ENCODE results near the gene PEX10.

PEX10 gene

DNA sequence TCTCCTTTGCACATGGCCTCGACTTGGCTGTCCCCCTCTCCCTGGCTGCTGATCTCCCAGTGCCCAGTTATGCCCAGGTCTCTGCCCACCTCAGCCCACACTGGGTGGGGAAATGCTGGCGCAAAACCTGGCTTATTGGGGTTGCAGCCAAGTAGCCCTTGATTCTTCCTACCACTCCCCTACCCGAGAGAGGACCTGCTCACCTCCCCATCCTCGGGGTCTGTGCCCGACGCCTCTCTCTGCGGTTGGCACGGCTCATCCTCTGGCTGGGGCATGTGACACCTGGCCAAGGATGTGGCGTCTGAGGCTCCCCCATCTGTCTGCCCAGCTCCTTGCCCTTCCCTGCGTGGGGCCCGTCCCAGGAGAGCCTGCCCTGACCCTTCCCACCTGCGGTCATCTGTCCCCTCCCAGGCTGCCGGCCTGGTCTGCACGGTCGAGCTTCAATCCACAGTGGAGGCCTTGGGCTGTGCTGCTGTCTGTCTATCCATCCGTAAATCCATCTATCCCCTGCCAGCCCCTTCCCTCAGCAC, 6.5 kb upstream of the PEX10 start:
- no peak for DNase-seq

- no peak for DNase-seq
Measured at GRCh38 chr1:2417833-2418225, 5.5 kb upstream of the PEX10 start.

- no peak for DNase-seq
Measured at GRCh38 chr1:2417083-2417832, 4.9 kb upstream of the PEX10 start.

GRCh38 chr1:2416403-2416802, 4.0 kb upstream of the PEX10 start:
- no peak for DNase-seq

DNA sequence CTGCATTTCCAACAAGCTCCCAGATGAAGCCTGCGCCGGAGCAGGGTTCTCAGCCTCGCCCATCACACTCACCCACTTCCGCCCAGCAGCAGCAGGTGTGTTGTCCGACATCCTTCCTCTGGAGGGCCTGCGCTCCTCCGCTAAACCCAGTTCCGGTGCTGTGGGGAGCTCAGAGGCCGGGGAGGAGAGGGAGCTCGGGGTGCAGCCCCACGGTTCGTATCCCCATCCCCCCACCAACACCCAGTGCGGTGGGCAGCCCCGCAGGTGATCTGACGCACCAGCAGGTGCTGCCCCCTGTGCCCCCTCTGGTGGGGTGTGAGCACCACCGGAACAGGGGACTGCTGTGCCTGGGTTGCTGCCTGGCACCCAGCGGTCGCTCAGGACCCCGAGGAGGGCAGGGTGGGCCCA, 3.4 kb upstream of the PEX10 start:
- DNase-seq = no peak

- DNase-seq = no peak
Measured at GRCh38 chr1:2415337-2415736, 3.0 kb upstream of the PEX10 start.

GRCh38 chr1:2414297-2414958, 2.1 kb upstream of the PEX10 start:
- DNase-seq = no peak

GRCh38 chr1:2413495-2414296, 1.3 kb upstream of the PEX10 start:
- no peak for DNase-seq

DNA sequence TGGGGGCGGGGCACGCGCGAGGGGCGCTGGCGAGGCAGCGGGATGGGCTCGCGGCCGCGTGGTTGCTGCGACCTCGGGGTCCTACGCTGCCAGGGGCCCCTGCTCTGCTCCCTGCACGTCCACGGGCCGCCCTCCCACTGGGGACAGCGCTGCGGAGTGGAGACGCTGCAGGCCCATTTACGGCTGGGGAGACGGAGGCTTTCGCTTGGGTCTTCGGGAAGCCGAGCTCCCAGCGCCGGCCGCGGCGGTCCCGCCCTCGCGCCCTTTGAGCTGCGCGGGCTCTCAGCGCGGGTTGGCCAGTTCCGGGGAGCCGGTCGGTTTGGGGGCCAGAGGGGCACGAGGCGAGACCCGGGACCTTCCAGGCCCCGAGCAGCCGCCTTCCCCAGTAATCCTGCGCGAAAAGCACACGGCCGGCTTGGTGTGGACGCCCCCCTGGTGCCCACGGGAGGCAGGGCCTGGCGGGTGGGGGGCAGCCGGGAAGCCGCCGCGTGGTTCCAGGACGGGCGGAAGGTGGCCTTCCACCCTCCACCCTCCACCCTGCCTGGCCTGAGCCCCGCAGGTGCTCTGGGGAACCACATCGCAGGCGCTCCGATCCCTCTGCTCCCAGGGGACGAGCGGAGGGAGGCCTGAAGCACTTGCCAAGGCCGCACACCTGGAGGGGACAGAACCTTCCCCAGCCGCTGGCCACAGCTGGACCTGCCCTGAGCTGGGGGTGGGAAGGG, 570 bp upstream of the PEX10 start:
- DNase-seq = no peak

DNA sequence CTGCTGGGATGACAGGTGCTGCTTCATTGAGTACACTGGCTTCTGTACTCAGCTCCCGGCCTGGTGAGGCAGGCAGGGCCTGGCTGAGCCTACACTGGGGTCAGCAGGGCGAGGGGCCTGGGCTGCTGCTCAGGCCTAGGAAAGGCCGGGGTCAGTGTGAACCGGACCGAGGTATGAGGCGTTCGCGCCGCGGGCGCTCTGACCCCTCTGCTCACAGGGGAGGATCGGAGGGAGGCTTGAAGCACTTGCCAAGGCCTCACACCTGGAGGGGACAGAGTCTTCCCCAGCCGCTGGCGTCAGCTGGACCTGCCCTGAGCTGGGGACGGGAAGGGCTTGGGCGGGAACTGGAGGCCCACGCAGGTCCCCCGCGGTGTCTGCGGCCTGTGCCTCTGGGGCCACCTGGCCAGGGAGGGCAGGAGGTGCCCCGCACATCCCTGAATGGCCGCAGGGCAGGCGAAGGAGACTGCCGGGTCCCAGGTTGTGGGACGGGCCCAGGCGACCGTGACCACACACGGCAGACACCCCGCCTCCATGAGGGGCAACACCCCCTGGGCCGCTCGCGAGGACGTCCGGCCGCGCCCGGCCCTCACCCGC, 466 bp downstream of the PEX10 start:
- no peak for DNase-seq

GRCh38 chr1:2409745-2410144, 2.6 kb downstream of the PEX10 start:
- DNase-seq = no peak

GRCh38 chr1:2408859-2409276, 3.5 kb downstream of the PEX10 start:
- DNase-seq = no peak

DNA sequence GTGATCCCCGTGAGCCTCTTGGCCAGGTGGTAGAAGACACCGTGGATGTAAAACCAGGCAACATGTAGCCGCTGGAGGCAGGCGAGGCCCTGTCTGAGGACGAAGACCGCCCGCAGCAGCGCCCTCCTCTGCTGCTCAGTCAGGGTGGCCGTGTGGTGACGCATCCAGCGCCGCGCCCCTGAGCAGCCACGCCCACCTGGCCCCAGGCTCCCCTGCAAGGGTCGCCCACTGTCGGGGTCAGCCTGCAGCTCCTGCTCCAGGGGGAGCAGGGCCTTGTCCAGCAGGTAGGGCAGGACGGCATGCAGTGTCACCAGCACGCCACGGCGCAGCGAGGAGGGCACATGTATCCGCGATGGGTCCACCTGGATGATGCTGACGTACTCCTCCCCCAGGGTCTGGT, 3.9 kb downstream of the PEX10 start:
- no peak for DNase-seq

DNA sequence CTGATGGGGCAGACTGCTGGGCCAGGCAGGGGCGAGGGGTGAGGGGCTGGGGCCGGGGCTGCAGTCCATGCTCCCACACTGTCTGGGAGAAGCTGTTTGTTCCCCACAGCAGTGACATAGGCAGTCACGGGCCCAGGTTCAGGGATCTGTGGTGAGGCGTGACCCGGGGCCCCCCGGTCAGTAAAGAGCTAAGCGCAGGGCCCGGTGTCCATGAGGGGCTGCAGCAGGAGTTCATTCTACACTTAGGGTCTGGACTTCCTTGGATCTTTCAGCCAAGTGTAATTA, 4.4 kb downstream of the PEX10 start:
- DNase-seq = no peak

DNA sequence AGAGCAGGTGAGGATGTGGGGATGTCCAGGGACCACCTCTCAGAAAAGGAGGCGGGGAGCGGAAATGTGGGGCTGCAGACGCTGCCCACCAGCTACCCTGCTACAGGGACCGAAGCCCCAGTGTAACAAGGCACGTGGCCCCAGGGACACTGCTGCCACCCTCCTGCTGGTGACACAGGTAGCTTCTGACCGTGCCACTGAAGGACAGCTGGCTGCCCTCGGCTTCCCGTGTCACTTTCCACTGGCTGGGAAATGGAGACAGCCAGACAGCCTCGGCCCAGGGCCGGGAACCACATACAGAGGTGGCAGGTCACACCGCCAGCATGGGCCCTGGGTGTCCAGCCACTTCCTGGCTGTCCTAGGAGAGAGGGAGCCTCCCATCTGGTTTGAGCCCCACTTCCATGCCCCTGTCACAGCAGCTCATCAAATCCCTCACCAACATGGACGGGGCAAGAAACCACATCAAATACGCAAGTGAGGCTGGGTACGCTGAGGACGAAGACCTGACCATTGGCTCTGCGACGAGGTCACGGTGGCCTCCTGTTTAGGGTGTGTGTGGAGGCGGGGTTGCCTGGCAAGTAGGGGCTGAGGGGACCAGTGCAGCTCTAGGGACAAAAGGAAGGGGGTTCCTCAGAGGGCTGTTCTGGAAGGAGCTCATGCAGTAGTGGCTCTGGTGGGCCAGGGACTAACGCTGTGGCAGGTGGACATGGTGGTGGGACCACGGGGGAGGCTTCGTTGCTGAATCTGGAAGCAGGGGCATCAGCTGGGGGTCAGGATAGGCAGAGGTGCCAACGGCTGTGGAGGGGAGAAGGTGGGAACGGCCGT, 5.0 kb downstream of the PEX10 start:
- DNase-seq = no peak

GRCh38 chr1:2406451-2407041, 5.8 kb downstream of the PEX10 start:
- no peak for DNase-seq

- DNase-seq = no peak
Measured at GRCh38 chr1:2405588-2406295, 6.6 kb downstream of the PEX10 start.

DNA sequence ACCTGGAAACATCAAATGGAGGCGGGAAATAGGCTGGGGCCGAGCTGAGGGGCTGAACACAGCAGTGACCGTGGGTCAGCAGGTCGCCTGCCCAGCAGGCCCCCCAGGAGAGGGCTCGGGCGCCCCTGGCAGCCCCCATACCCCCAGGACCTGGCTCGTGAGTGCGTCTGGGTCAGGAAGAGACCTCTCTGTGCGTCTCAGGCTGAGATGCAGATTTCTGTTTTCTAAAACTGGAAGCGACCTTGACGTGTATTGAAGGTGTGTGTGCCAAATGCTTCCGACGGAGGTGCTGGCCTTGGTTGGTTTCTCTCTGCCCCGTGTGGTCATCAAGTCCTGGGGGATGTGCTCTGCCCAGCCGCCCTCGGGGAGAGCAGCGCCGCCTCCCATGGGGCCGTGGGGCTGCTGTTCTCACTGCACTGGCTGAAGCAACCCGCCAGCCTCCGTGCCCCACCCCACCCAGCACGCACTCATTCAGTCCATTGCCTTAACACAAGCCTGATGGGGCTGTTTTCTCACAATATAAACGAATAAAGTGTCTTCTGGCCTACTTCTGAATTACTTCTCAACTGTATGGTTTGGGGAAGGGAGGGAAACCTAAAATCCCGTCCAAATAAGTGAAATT, 7.4 kb downstream of the PEX10 start:
- DNase-seq = no peak

DNA sequence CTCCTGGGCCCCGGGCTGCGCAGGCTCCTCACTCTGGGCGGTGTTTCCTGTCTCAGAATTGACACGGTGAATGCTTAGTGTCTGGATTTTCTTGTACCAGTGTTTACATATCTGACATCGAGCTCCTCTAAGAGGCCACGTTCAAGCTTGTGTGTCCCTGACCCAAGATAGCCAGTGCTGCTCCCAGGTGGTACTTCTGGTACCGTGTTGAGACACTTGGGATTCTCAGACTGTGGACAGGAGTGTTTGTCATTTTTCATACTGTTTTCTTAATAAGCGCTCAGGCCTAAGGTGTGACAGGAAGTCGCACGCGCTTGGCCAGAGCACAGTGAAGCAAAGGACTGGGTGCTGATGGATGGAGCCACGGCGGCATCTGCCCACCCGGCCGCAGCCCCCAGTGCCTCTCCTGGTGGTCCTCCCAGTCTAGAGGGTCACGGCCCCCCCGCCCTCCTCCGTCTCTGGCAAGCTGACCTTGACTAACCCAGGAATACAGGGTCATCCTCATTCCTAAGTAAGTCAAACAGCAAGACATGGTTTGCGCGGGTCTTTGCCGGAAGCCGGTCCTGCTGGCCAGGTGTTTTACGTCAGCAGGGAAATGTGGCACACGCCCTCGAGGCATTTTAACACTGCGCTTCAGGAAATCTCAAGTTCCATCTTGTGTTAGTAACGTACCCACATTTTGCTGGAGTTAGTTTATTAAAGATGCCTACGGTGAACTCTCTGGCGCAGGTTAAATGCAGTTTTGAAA, 8.0 kb downstream of the PEX10 start:
- no peak for DNase-seq

DNA sequence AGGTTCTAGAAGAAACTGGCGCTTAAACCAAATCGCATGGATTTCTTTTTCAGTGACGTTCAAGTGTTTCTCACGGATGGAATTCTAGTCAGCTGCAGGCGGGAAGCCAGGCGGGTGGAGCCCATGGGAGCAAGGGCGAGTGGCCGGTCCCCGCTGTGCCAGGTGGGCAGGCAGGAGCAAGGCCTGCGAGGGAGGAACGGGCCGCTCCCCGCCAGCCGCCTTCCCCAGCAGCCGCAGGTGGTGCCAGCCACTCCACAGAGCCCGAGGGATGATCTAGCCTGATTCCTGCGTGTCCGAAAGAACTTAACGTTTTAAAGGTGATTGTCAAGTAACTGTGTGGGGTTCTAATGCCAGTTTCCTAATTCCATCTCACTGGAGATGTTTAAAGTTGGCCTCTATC, 9.1 kb downstream of the PEX10 start:
- no peak for DNase-seq
